CD4-positive, alpha-beta T cell treated with Interferon alpha-2 for 1 hour (primary cell): ENCODE results near the gene ID1.

Experiments
- DNase-seq, 2 donors: peaks; one replicate each; pipeline ENCODE4 v3.0.0-alpha.2; 2020 to 2022

The ID1 gene

GRCh38 chr20:31605031-31605901 lies at the start of gene ID1:
Gene ID1 (plus strand): TSS chr20:31605289. CDS start chr20:31605388, 99 bp downstream.
- DNase-seq: peak; percentile 91 to 93

GRCh38 chr20:31559704-31560093 lies 45.4 kb upstream of the ID1 start:
- no peak for DNase-seq

- DNase-seq: peak; percentile 78 to 80
Measured at GRCh38 chr20:31560094-31560745, 44.9 kb upstream of the ID1 start.

- peak in 1 of 2 donors; percentile 45 for DNase-seq
Measured at GRCh38 chr20:31560746-31561598, 44.1 kb upstream of the ID1 start.

- DNase-seq: no peak
Measured at GRCh38 chr20:31562241-31562640, 42.8 kb upstream of the ID1 start.

- no peak for DNase-seq
Measured at GRCh38 chr20:31564284-31564683, 40.8 kb upstream of the ID1 start.

GRCh38 chr20:31565699-31566318 lies 39.3 kb upstream of the ID1 start:
- no peak for DNase-seq

- DNase-seq: no peak
Measured at GRCh38 chr20:31566319-31566657, 38.8 kb upstream of the ID1 start.

GRCh38 chr20:31566658-31567379 lies 38.3 kb upstream of the ID1 start:
- DNase-seq: no peak

GRCh38 chr20:31567380-31567720 lies 37.7 kb upstream of the ID1 start:
- no peak for DNase-seq

- DNase-seq: no peak
Measured at GRCh38 chr20:31568041-31568731, 36.9 kb upstream of the ID1 start.

- DNase-seq: no peak
Measured at GRCh38 chr20:31568773-31569162, 36.3 kb upstream of the ID1 start.

- DNase-seq: peak; percentile 63 to 75
Measured at GRCh38 chr20:31569163-31570020, 35.7 kb upstream of the ID1 start.

- no peak for DNase-seq
Measured at GRCh38 chr20:31570021-31570463, 35.0 kb upstream of the ID1 start.

- DNase-seq: no peak
Measured at GRCh38 chr20:31570735-31571617, 34.1 kb upstream of the ID1 start.

- DNase-seq: no peak
Measured at GRCh38 chr20:31572042-31572700, 32.9 kb upstream of the ID1 start.

GRCh38 chr20:31572701-31573554 lies 32.2 kb upstream of the ID1 start:
- DNase-seq: peak; percentile 88 to 90
